GM12865 (cell line): ENCODE measurements around the gene STC2.

Source experiments
- DNase-seq: peaks from one replicate; pipeline ENCODE4 v3.0.0; 2010; ENCODE audit warnings: low read depth
- H3K4me3 ChIP-seq: 2 replicates; pipeline ENCODE4 v1.5.1; 2011; ENCODE audit warnings: mild to moderate bottlenecking, low read depth, low read length, control low read depth
- TF ChIP-seq, protein P1 (sequence below): IDR thresholded peaks from 2 replicates; pipeline ENCODE4 v1.5.1; 2011; ENCODE audit warnings: low read length, control low read depth, low read depth, inconsistent platforms; ENCODE audit not compliant: insufficient read depth; ENCODE audit errors: missing control alignments

The STC2 gene

DNA sequence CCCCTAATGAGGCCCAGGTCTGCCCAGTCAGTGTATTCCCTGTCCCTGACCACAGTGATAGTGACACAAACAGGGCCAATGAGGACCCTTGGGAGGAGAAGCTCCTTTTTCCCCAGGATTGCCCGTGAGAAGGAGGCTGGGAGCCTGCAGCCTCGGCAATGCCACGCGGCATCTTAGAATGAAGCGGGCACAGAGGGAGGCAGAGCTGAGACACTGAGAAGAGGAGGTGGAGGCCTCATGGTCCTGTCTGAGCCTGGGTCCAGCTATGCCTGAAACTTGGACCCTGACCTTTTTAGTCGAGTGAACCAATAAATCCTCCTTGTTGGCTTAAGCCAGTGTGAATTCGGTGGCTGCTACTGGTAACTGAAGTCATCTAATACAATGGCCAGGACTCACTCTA lies 28.4 kb downstream of the STC2 start:
- DNase-seq, result no peak
- TF ChIP-seq, protein P1, sequence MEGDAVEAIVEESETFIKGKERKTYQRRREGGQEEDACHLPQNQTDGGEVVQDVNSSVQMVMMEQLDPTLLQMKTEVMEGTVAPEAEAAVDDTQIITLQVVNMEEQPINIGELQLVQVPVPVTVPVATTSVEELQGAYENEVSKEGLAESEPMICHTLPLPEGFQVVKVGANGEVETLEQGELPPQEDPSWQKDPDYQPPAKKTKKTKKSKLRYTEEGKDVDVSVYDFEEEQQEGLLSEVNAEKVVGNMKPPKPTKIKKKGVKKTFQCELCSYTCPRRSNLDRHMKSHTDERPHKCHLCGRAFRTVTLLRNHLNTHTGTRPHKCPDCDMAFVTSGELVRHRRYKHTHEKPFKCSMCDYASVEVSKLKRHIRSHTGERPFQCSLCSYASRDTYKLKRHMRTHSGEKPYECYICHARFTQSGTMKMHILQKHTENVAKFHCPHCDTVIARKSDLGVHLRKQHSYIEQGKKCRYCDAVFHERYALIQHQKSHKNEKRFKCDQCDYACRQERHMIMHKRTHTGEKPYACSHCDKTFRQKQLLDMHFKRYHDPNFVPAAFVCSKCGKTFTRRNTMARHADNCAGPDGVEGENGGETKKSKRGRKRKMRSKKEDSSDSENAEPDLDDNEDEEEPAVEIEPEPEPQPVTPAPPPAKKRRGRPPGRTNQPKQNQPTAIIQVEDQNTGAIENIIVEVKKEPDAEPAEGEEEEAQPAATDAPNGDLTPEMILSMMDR, result no peak

DNA sequence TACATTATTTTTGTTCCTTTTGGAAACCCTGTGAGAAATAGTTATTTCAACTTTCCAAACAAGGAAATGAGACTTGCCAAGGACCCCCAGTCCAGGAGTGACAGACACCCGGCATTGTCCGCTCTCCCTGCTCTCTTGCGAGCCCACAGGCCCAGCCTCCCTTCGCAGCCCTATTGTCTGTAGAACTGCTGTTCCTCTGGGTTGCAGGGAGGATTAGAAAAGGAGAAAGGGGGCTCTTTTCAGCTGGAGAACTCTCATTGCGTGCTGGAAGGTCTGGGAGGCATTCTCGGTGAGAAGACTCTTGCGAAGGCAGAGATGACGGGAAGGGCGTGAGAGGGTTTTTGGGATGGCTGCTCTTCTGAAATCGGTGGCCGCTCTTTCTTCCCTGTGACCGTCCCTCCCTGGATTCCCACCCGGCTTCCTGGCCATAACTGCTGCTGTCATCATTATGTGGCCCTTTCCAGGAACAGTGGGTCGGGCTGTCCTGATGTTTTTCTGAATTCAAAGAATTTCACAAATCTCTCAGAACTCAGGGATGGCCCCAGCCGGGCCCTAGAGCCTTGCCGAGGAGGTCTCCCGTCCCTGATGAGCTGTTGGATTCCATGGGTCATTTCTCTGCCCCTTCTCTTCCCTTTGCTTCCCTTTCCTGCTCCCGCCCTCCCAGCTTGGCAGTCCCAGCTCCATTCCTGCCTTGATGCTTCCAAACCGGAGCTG lies 29.8 kb downstream of the STC2 start:
- TF ChIP-seq, protein P1, result no peak
- DNase-seq, result no peak
- no peak overlapping the region for H3K4me3 ChIP-seq

More for the DNA sequence above, 28.4 kb downstream of the STC2 start:
- H3K4me3 ChIP-seq, result no peak overlapping the region

DNA sequence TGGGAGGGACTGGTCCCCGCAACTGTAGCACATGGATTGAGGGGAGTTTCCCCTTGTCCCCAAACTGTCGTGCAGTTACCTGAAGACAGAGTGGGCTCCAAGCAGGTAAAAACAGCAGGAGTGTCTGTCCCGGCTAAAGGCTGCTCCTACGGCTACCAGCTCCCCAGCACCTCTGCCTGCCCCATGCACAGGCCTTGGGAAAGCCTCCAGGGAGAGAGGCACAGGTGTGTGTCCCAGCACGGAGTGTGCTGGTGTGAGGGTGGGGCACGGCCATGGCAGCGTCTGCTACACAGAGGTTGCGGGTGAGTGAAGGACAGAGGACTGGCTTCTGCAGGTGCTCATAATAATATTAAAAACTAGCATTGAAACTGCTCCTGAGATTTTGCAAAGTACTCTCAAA lies 30.4 kb downstream of the STC2 start:
- H3K4me3 ChIP-seq, result no peak overlapping the region
- DNase-seq, result no peak
- TF ChIP-seq, protein P1, result no peak

DNA sequence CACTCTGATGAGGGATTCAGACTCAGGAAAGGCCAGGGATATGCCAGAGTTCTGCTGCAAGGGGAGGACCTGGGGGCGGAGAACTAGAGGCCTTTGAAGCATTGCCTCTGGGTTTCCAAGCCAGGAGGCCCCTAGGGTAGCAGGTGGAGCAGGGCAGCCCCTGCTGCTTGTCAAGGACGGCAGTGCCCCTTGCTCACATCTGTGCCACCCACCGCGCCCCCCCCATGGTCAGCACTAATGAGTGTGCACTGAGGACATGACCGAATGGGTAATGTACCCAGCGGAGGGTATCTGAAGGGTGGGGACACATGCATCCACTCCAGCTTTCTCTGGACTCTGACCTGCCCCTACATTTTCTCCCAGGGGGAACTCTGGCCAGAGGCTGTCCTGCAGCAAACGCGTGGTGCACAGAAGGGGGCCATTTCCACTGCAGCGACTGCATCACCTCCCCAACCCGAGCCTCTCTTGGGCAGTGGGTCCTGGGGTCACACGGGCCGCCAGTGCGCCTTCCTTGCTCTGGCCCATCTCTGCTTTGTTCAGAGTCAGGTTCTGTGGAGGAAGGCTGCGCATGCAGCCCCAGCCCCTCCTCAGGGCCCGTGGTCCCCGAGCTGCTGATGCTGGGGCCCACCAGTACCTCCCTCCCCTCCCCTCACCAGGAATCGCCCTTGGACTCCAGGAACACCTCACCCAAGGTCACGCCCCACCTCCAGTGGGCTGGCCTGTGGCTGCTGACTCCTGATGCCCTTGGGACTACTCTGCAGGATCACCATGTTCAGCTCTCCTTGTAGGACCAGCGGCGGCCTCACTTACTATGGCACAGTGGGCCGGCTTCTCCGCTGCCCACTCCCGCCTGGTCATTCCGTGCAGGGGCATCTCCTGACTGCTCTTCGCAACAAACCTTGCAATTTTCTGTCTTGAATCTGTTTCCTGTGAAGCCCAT lies 31.2 kb downstream of the STC2 start:
- TF ChIP-seq, protein P1, result no peak
- no peak for DNase-seq
- H3K4me3 ChIP-seq, result no peak overlapping the region

DNA sequence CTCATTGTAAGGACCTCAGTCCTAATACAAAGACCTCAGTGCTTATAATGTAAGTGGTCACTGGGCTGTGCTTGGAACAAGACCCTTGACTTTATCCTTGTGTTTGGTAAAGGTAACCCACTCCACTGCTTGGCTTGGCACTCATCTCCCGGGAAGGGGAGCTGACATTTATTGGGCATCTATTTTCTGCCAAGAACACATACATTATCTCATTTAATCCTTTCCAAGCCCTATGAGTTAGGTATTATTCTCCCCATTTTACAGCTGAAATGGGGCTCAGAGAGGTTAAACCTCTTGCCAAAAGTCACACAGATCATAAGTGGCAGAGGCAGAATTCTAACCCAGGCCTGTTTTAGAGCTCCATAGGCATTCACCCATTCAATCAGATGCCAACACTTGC lies 32.4 kb downstream of the STC2 start:
- TF ChIP-seq, protein P1, result no peak
- no peak overlapping the region for H3K4me3 ChIP-seq

DNA sequence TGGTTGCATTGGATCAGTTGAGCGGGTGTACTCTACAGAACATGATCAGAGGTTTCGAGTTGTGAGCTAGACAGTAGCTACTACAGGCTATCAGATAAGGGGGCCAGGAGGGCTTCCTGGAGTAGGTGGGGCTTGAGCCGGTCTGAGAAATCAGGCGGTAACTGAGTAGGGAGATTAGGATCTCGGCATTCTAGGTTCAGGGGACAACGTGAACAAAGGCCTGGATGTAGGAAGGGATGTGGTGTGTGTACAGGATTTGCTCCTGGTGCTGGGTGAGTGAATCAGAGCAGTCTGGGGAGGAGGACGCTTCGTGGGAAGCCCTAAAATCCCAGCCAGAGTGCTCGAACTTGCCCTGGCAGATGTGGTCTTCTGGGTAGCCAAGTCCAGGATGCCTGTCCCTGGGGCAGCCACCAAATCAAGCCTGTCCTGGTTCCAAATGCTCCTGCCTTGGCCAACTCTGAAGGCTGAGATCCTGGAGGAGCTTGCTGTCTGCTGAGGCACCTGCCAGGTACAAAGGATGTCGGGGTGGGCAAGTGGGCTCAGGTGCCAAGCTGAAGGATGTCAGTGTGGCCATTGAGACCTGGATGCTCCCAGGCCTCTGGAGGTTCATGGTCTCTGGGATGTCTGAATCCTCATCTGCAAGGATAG lies 33.4 kb downstream of the STC2 start:
- TF ChIP-seq, protein P1, result no peak
- no peak for DNase-seq
- no peak overlapping the region for H3K4me3 ChIP-seq

More for the DNA sequence above, 32.4 kb downstream of the STC2 start:
- no peak for DNase-seq
